Measurements from ENCODE around the gene DROSHA.

The DROSHA gene

DNA sequence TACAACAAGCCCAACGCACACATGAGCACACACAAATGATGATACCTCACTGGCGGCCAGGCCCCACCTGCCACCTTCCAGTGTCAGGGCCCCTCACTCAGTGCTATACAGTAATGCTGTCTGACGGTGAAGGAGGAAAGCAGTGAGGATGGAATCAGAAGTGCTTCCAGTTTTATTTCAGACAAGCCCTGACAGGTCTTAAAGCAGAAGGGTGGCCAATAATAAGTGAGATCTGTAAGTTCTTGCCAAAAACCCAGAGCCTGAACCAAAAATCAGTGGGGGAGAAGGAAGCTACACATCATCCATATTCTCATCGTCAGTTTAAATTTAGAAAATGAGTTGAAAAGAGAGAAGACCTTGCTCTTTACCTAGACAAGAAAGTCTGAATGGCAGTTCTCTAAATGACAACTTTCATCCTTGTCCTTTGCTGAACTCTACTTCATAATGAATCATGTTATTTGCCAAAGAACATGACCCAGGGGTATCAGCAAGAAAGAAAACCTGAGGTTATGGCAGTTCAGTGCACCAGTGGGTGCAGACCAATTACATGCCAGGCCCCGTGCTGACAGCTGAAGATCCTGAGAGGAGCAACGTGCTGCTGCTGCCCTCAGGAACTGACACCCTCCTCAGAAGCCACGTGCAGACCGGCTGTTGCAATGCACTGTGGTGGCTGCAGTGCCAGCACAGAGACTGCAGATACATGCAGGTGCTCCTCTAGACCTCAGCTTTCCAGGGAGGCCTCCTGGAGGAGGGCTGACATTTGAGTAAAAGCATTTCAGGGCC, 118.7 kb downstream of the DROSHA start:
- Histone ChIP-seq H3K9me3 (ENCODE audit: control insufficient read depth in 5 of 5, low read length in 5 of 5) (no peaks in the 10 kb centered on the region), H3K36me3 (ENCODE audit: control insufficient read depth in 5 of 5, insufficient read depth in 5 of 5, low read length in 5 of 5) (peaks cover 32 to 62% (median 41%) of the 10 kb centered on the region in 5 donors), H3K27ac (ENCODE audit: low read depth, low read length) (no peak overlapping the region), H3K4me1 (ENCODE audit: control insufficient read depth in 5 of 5, insufficient read depth in 5 of 5, low read length in 5 of 5) (peaks cover 0 to 10% (median 0%) of the 10 kb centered on the region in 5 donors), H3K9ac (ENCODE audit: low read length in 5 of 5) (no peak overlapping the region), H3K4me3 (ENCODE audit: low read depth in 1 of 5, low read length in 5 of 5) (no peak overlapping the region), H3K27me3 (ENCODE audit: control insufficient read depth in 5 of 5, insufficient read depth in 4 of 5, low read length in 5 of 5) (no peaks in the 10 kb centered on the region)

DNA sequence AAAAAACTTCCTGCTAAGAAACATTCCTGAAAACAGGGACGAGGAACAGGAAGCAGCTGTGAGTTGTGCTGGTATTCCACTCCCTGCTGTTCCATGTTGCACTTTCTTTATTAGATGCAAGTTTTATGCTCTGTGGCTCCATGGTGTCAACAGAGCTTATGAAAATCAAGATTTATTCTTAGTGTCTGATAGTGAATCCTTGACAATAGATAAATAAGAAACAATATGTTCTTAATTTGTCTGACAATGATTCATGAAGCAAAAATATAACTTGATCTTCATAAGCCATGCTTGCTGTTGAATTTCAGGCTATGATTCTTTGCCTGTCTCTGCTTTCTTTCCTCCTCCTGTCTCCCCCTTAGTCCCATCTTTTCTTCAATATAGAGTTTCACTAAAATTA, 119.6 kb downstream of the DROSHA start:
- Histone ChIP-seq H3K9me3 (ENCODE audit: control insufficient read depth in 5 of 5, low read length in 5 of 5) (no peaks in the 10 kb centered on the region), H3K4me3 (ENCODE audit: low read depth in 1 of 5, low read length in 5 of 5) (no peak overlapping the region), H3K36me3 (ENCODE audit: control insufficient read depth in 5 of 5, insufficient read depth in 5 of 5, low read length in 5 of 5) (peaks cover 30 to 59% (median 33%) of the 10 kb centered on the region in 5 donors), H3K4me1 (ENCODE audit: control insufficient read depth in 5 of 5, insufficient read depth in 5 of 5, low read length in 5 of 5) (peaks cover 0 to 10% (median 0%) of the 10 kb centered on the region in 5 donors), H3K9ac (ENCODE audit: low read length in 5 of 5) (no peak overlapping the region), H3K27ac (ENCODE audit: low read depth, low read length) (no peak overlapping the region), H3K27me3 (ENCODE audit: control insufficient read depth in 5 of 5, insufficient read depth in 4 of 5, low read length in 5 of 5) (no peaks in the 10 kb centered on the region)

DNA sequence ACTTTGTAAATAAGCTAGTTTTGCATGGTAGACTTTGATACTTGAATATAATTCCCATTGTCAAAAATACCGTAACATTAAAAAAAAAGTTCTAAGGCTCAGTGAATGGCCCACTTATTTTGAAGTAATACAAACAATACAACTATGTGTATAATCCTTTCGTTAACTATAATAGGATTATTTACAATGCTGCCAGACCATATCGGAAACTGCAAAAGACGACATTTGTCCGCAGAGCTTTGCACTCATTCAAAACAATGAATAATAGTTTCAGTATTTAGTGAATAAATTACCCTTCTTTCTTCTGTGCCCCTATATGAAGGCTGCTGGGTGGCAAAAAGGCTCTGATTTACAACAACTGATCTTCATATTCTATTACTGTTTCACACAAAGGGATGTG, 121.8 kb downstream of the DROSHA start:
- no peaks in the 10 kb centered on the region for H3K27me3 ChIP-seq (ENCODE audit: control insufficient read depth in 5 of 5, insufficient read depth in 4 of 5, low read length in 5 of 5)
- H3K9ac ChIP-seq (ENCODE audit: low read length in 5 of 5), result no peak overlapping the region
- H3K36me3 ChIP-seq (ENCODE audit: control insufficient read depth in 5 of 5, insufficient read depth in 5 of 5, low read length in 5 of 5), result peaks cover 23 to 52% (median 34%) of the 10 kb centered on the region in 5 donors
- H3K4me1 ChIP-seq (ENCODE audit: control insufficient read depth in 5 of 5, insufficient read depth in 5 of 5, low read length in 5 of 5), result peaks cover 0 to 10% (median 0%) of the 10 kb centered on the region in 5 donors
- no peak overlapping the region for H3K4me3 ChIP-seq (ENCODE audit: low read depth in 1 of 5, low read length in 5 of 5)
- H3K27ac ChIP-seq (ENCODE audit: low read depth, low read length), result no peak overlapping the region
- no peaks in the 10 kb centered on the region for H3K9me3 ChIP-seq (ENCODE audit: control insufficient read depth in 5 of 5, low read length in 5 of 5)

DNA sequence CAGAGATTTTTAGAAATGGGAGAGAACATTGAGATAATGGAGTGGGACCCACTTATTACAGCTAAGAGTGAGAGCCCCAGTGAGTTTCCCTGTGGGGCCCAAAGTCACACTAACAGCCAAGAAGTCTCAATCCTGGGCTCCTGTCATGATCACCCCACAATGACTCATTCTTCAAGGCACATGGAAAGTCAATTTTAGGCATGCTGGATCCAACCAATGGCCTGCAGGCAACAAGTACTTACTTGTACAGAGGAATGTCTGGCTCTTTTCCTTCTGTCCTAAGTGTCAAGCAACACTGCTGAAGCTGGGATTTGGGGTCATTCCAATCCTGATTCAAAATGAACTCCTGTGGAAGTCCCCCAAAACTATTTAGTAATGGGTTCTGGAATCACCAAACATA, 123.1 kb downstream of the DROSHA start:
- Histone ChIP-seq H3K36me3 (ENCODE audit: control insufficient read depth in 5 of 5, insufficient read depth in 5 of 5, low read length in 5 of 5) (peaks cover 28 to 58% (median 38%) of the 10 kb centered on the region in 5 donors), H3K27ac (ENCODE audit: low read depth, low read length) (no peak overlapping the region), H3K9ac (ENCODE audit: low read length in 5 of 5) (no peak overlapping the region)

DNA sequence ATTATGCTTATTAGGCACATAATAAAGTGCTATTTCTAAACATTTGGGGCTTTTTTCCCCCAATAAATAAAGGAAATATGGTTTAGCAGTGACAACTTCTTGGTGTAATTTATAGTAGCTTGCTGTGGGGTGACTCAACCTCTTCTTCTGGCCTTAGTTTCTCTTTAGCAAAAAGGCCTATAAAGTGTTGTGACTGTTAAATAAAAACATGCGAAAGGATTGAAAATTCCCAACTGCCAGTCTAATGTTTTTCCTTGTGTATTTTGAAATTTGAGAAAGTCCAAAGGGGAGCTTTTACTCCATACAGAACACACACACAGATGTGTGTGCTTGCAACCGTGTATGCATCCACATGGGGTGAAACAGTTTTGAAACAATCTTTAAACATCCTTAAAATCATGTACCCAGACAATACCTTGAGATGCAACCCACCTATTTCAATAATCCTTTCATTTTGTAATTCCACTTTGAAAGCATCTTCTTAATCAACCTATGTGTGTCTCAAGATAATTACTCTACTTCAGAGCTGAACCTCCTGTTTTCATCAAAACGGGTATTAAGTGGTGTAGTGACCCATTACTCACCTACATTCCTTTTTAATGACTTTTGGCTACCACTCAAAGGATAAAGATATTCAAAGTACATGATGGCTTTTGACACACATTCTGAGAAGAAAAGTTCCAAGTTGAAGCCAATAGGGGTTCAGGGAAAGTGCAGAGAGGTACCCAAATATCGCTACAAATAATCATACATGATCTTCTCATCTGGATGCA, 123.8 kb downstream of the DROSHA start:
- Histone ChIP-seq H3K27ac (ENCODE audit: low read depth, low read length) (no peak overlapping the region), H3K36me3 (ENCODE audit: control insufficient read depth in 5 of 5, insufficient read depth in 5 of 5, low read length in 5 of 5) (peaks cover 25 to 51% (median 36%) of the 10 kb centered on the region in 5 donors), H3K9ac (ENCODE audit: low read length in 5 of 5) (no peak overlapping the region), H3K4me3 (ENCODE audit: low read depth in 1 of 5, low read length in 5 of 5) (no peak overlapping the region), H3K9me3 (ENCODE audit: control insufficient read depth in 5 of 5, low read length in 5 of 5) (no peaks in the 10 kb centered on the region), H3K4me1 (ENCODE audit: control insufficient read depth in 5 of 5, insufficient read depth in 5 of 5, low read length in 5 of 5) (peaks cover 0 to 10% (median 0%) of the 10 kb centered on the region in 5 donors), H3K27me3 (ENCODE audit: control insufficient read depth in 5 of 5, insufficient read depth in 4 of 5, low read length in 5 of 5) (no peaks in the 10 kb centered on the region)

More for the DNA sequence above, 123.1 kb downstream of the DROSHA start:
- H3K4me3 ChIP-seq (ENCODE audit: low read depth in 1 of 5, low read length in 5 of 5), result no peak overlapping the region
- H3K4me1 ChIP-seq (ENCODE audit: control insufficient read depth in 5 of 5, insufficient read depth in 5 of 5, low read length in 5 of 5), result peaks cover 0 to 10% (median 0%) of the 10 kb centered on the region in 5 donors
- no peaks in the 10 kb centered on the region for H3K27me3 ChIP-seq (ENCODE audit: control insufficient read depth in 5 of 5, insufficient read depth in 4 of 5, low read length in 5 of 5)
- no peaks in the 10 kb centered on the region for H3K9me3 ChIP-seq (ENCODE audit: control insufficient read depth in 5 of 5, low read length in 5 of 5)

DNA sequence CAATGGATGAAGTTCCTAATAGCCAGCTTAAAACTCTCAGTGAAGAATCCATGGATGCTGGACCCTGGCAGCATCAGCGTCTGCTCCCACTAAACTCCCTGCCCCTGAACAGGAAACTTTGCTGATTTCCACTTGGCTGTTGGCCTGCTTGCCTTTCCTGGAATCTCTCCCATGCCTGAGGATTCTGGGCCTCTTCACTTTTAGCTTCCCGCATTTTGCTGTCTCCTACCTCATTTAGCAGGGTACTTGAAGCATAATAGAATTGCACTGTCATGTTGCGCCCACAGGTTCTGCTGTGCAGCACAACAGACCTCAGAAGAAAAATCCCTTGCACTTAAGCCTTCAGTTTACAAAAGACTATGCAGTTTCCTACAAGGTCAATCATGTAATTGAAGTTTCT, 127.6 kb downstream of the DROSHA start:
- Histone ChIP-seq H3K9me3 (ENCODE audit: control insufficient read depth in 5 of 5, low read length in 5 of 5) (no peaks in the 10 kb centered on the region), H3K27ac (ENCODE audit: low read depth, low read length) (no peak overlapping the region), H3K36me3 (ENCODE audit: control insufficient read depth in 5 of 5, insufficient read depth in 5 of 5, low read length in 5 of 5) (peaks cover 36 to 58% (median 37%) of the 10 kb centered on the region in 5 donors), H3K9ac (ENCODE audit: low read length in 5 of 5) (peak overlapping the region in 1 of 5 donors; percentile 11), H3K27me3 (ENCODE audit: control insufficient read depth in 5 of 5, insufficient read depth in 4 of 5, low read length in 5 of 5) (no peaks in the 10 kb centered on the region), H3K4me1 (ENCODE audit: control insufficient read depth in 5 of 5, insufficient read depth in 5 of 5, low read length in 5 of 5) (peaks cover 0 to 9% (median 0%) of the 10 kb centered on the region in 5 donors), H3K4me3 (ENCODE audit: low read depth in 1 of 5, low read length in 5 of 5) (no peak overlapping the region)

DNA sequence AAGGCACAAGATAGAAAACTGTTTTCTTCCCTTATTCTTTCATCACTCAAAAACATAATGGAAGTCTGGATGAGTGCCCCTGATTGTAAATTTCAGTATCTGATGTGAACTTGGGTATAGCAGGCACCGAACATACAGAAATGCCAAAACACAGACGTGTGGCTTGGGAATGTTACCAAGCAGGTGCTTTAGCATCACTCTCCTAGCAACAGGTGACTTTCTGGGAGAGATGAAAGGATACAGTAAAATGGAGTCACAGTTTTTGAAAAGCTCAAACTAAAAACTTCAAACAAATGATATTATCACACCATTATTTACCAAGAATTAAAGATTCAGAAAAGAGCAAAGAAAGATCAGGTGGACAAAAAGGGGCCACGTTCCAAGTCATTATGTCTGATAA, 130.2 kb downstream of the DROSHA start:
- H3K36me3 ChIP-seq (ENCODE audit: control insufficient read depth in 5 of 5, insufficient read depth in 5 of 5, low read length in 5 of 5), result peaks cover 28 to 40% (median 29%) of the 10 kb centered on the region in 5 donors
- no peaks in the 10 kb centered on the region for H3K27me3 ChIP-seq (ENCODE audit: control insufficient read depth in 5 of 5, insufficient read depth in 4 of 5, low read length in 5 of 5)
- H3K4me3 ChIP-seq (ENCODE audit: low read depth in 1 of 5, low read length in 5 of 5), result no peak overlapping the region
- no peak overlapping the region for H3K9ac ChIP-seq (ENCODE audit: low read length in 5 of 5)
- H3K9me3 ChIP-seq (ENCODE audit: control insufficient read depth in 5 of 5, low read length in 5 of 5), result no peaks in the 10 kb centered on the region
- no peaks in the 10 kb centered on the region for H3K4me1 ChIP-seq (ENCODE audit: control insufficient read depth in 5 of 5, insufficient read depth in 5 of 5, low read length in 5 of 5)
- H3K27ac ChIP-seq (ENCODE audit: low read depth, low read length), result no peak overlapping the region

DNA sequence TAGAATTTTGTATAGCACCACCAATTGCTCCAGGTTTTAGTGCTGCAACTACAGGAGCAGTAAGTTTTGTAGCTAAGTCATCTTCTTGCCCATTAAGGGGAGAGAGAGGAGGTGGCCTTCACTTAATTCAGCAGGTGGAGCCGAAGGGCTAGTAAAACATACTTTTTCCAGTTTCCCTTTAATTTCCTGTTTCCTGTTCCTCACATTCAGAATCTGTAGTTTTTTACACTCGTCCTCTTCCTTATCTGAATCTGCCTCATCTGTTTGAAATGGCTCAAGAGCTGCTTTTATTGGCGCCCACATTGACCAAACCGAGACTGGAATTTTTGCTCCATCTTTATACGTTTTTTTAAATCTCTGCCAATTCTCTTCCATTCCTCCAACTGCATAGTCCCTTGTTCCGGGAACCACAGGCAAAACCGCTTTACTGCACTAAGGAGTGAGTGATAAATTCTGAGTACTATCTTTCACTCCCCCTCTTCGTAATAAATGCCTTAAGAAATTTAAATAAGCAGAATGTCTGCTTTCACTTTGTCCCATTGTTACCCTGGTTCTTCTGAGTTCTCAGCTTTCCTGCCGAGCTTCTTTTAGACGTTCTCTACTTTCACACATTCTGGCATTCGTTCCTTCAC, 133.9 kb downstream of the DROSHA start:
- Histone ChIP-seq H3K27ac (ENCODE audit: low read depth, low read length) (no peak overlapping the region), H3K27me3 (ENCODE audit: control insufficient read depth in 5 of 5, insufficient read depth in 4 of 5, low read length in 5 of 5) (no peaks in the 10 kb centered on the region), H3K9me3 (ENCODE audit: control insufficient read depth in 5 of 5, low read length in 5 of 5) (no peaks in the 10 kb centered on the region), H3K4me1 (ENCODE audit: control insufficient read depth in 5 of 5, insufficient read depth in 5 of 5, low read length in 5 of 5) (no peaks in the 10 kb centered on the region), H3K9ac (ENCODE audit: low read length in 5 of 5) (no peak overlapping the region), H3K4me3 (ENCODE audit: low read depth in 1 of 5, low read length in 5 of 5) (no peak overlapping the region), H3K36me3 (ENCODE audit: control insufficient read depth in 5 of 5, insufficient read depth in 5 of 5, low read length in 5 of 5) (peaks cover 8 to 20% (median 11%) of the 10 kb centered on the region in 5 donors)

DNA sequence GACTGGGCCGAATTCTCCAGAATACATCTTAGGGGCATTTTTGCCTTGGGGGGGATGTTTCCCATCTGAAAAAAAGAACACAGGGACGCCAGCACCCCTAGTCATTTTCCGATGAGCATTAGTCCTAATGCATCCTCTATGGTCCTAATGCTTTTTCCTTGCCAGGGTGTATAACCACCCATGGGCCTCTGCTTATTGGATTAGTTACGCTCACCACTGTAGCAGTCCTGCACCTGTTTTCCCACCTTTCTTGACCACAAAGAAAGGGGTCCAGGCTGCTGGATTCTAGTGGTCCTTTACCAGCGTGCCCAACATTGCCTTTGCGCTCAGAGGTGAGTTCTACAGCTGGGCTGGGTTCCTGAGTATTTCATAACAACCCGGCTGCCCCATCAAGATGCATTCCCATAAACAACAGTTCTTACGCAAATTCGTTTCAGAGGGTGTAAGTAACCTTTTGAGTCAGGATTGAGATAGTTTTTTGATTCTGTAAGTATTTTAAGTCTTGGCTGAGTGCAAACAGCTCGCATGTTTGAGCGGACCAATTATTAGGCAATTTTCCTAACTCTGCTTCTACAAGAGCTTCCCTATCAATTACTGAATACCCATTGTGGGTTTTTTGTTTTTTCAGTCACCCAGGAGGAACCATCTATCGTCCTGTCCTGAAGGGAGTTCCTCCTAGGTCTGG, 135.1 kb downstream of the DROSHA start:
- no peaks in the 10 kb centered on the region for H3K9me3 ChIP-seq (ENCODE audit: control insufficient read depth in 5 of 5, low read length in 5 of 5)
- no peaks in the 10 kb centered on the region for H3K4me1 ChIP-seq (ENCODE audit: control insufficient read depth in 5 of 5, insufficient read depth in 5 of 5, low read length in 5 of 5)
- H3K27ac ChIP-seq (ENCODE audit: low read depth, low read length), result no peak overlapping the region
- H3K36me3 ChIP-seq (ENCODE audit: control insufficient read depth in 5 of 5, insufficient read depth in 5 of 5, low read length in 5 of 5), result peaks cover 5 to 15% (median 11%) of the 10 kb centered on the region in 5 donors
- no peaks in the 10 kb centered on the region for H3K27me3 ChIP-seq (ENCODE audit: control insufficient read depth in 5 of 5, insufficient read depth in 4 of 5, low read length in 5 of 5)
- no peak overlapping the region for H3K9ac ChIP-seq (ENCODE audit: low read length in 5 of 5)
- no peak overlapping the region for H3K4me3 ChIP-seq (ENCODE audit: low read depth in 1 of 5, low read length in 5 of 5)

Measured in subcutaneous abdominal adipose tissue (tissue), 5 donors.